RWPE1 (cell line): ENCODE data around the gene GLI1.

Source experiments
- CTCF ChIA-PET: fragments of 350-600 bp; sonication (Branson Sonifier 250); formaldehyde crosslinking; extraction: SDS; loops from one replicate; lab custom pipeline; 2021; lab: Yijun Ruan, JAX
- POLR2A ChIA-PET: fragments of 400-600 bp; formaldehyde crosslinking; extraction: SDS; loops from one replicate; lab custom pipeline; 2020; ENCODE audit warnings: antibody characterized with exemption; ENCODE audit not compliant: low non-redundant PET; lab: Yijun Ruan, JAX
- DNase-seq: peaks from one replicate; pipeline ENCODE4 v3.0.0; 2012; ENCODE audit warnings: low spot score
- H3K27ac ChIP-seq: fragments of 450-650 bp; 2 replicates; pipeline ENCODE4 v1.5.1; 2017
- TF ChIP-seq, protein P1 (sequence below): fragments of 450-650 bp; conservative IDR thresholded peaks from 2 replicates; pipeline ENCODE4 v1.5.1; 2017; ENCODE audit warnings: low read depth, mild to moderate bottlenecking

Gene GLI1

DNA sequence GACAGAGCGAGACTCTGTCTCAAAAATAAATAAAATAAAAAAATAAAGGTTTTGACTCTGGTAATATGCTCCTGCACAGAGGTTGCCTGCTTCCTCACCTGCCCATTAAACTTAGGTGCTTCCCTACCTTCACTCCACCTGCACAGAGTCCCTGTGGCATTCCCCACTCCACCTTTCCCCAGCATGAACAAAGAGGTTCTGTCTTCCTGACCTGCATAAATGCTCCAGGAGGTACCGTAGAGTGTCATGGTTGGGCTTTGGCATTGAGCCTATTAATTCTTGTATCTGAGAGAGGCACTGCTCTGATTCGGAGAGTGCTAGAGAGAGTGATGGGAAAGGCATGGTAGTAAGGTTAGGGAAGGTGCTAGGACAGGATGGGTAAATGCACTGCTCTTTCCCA is 13.8 kb downstream of the GLI1 start:
- CTCF ChIA-PET: interaction anchor here (2.0 kb wide), 1 partner anchor 11 kb away, joined by 12 read pairs; no protein-coding TSS in a partner anchor
- no peak overlapping the region for H3K27ac ChIP-seq
- no peak for DNase-seq
- POLR2A ChIA-PET: no interaction called here
- TF ChIP-seq, protein P1, sequence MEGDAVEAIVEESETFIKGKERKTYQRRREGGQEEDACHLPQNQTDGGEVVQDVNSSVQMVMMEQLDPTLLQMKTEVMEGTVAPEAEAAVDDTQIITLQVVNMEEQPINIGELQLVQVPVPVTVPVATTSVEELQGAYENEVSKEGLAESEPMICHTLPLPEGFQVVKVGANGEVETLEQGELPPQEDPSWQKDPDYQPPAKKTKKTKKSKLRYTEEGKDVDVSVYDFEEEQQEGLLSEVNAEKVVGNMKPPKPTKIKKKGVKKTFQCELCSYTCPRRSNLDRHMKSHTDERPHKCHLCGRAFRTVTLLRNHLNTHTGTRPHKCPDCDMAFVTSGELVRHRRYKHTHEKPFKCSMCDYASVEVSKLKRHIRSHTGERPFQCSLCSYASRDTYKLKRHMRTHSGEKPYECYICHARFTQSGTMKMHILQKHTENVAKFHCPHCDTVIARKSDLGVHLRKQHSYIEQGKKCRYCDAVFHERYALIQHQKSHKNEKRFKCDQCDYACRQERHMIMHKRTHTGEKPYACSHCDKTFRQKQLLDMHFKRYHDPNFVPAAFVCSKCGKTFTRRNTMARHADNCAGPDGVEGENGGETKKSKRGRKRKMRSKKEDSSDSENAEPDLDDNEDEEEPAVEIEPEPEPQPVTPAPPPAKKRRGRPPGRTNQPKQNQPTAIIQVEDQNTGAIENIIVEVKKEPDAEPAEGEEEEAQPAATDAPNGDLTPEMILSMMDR: no peak

DNA sequence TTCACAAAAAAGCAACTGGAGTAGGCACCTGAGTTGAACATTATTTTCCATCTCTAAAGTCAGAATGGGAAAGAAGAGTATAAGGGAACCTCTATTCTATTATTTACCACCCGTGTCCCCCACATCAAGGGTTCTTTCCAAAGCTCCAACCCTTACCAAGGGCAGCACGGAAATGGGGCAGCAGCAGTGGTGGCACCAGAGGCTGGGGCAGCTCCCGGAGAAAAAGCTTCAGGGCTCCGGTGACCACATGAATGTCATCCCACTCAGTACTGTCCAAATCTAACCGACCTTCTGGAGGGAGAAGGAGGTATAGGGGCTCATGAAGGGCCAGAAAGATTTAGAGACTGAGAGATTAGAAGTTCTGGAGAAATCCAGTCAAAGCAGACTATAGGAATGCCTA is 14.3 kb downstream of the GLI1 start:
- POLR2A ChIA-PET: no interaction called here
- H3K27ac ChIP-seq: no peak overlapping the region
- CTCF ChIA-PET: interaction anchor here (0.7 to 2.0 kb wide), 3 partner anchors 11 to 252 kb away, joined by 3 to 12 read pairs (median 4); no protein-coding TSS in a partner anchor
- DNase-seq: no peak
- TF ChIP-seq, protein P1: no peak

DNA sequence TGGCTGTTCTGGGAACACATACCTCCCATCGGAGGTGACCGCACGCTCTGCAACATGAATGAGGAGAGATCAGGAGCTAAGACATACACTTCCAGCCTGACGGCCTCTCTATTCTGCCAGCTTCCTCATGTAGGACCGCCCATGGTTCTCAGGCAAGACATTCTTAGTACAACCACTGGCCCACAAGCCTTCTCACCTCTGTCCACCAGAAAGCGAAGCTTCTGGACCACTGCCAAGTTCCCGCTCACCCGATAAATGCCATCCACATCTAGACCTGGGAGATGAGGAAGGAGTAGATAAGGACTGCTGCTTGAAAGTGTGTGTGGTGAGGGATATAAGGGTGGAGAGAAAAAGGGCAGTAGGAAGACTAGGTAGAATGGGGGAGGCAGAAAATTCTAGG is 14.8 kb downstream of the GLI1 start:
- no peak for DNase-seq
- CTCF ChIA-PET: interaction anchor here (0.7 to 2.0 kb wide), 3 partner anchors 12 to 252 kb away, joined by 3 to 12 read pairs (median 4); no protein-coding TSS in a partner anchor
- TF ChIP-seq, protein P1: no peak
- H3K27ac ChIP-seq: no peak overlapping the region
- POLR2A ChIA-PET: no interaction called here

DNA sequence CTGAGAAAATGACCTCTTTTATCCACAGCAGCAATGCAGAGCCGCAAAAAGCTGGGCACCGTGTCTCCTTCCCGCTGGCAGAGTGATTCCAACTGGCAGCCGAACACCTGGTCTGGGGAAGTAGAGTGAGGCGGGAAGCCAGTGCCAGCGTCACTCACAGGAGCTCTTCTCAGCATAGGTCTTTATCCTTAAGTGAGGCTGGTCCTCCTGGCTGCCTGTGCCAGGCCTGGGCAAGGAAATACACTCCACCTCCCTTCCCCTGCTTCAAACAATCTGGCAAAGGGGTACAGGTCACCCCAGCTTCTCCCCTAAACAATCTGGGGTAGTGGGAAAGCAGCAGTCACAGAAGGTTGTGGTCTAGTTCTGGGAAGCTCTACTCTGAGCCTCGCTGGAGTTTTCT is 15.3 kb downstream of the GLI1 start:
- CTCF ChIA-PET: interaction anchor here (0.6 to 2.0 kb wide), 4 partner anchors 12 to 262 kb away, joined by 4 to 12 read pairs (median 4); no protein-coding TSS in a partner anchor
- TF ChIP-seq, protein P1: no peak
- H3K27ac ChIP-seq: no peak overlapping the region
- no peak for DNase-seq
- POLR2A ChIA-PET: no interaction called here

DNA sequence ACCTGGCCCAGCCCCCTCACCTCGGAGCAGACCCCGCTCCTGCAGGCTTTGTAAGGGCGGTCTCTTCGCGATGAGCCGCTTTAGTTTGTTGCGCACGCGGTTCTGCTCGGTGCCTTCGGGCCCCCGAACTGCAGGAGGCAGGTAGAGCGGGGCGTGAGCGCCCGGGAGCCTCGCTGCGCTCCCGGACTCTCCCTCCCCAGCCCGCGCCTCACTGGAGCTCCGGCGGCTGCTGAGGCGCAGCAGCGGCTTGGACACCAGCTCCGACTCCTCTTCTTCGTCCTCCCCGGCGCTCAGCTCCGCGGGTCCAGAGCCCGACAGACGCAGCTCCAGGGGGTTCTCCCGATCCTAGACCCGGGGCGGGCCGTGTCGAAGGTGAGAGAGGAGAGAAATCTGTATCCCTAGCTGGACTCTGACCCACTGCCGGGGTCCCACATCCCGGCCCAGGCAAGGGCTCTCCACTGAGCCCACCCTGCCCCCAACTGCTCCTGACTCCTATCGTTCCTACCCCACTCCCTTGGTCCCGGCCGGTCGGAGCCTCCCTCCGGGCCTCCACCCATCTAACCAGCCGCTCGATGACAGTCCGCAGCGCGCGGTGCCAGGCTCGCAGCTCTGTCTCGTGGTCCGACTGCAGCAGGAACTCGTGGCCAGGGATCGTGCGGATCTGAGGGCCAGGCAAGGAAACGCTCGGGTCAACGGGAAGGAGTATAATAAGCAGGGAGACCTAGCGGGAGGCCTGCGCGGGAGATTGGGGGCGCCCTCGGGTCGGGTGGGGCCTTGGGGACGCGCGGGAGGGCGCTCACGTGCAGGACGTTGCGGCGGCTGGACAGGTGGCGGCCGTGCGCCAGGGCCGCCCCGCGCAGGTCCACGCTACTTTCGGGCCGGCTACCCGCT is 15.9 kb downstream of the GLI1 start:
- TF ChIP-seq, protein P1: no peak
- ChIA-PET CTCF (interaction anchor here (0.6 to 2.0 kb wide), 4 partner anchors 13 to 398 kb away, joined by 3 to 12 read pairs (median 4); no protein-coding TSS in a partner anchor), POLR2A (interaction anchor here (0.6 kb wide), 1 partner anchor 15 kb away, joined by 7 read pairs; no protein-coding TSS in a partner anchor)
- no peak overlapping the region for H3K27ac ChIP-seq
- no peak for DNase-seq

DNA sequence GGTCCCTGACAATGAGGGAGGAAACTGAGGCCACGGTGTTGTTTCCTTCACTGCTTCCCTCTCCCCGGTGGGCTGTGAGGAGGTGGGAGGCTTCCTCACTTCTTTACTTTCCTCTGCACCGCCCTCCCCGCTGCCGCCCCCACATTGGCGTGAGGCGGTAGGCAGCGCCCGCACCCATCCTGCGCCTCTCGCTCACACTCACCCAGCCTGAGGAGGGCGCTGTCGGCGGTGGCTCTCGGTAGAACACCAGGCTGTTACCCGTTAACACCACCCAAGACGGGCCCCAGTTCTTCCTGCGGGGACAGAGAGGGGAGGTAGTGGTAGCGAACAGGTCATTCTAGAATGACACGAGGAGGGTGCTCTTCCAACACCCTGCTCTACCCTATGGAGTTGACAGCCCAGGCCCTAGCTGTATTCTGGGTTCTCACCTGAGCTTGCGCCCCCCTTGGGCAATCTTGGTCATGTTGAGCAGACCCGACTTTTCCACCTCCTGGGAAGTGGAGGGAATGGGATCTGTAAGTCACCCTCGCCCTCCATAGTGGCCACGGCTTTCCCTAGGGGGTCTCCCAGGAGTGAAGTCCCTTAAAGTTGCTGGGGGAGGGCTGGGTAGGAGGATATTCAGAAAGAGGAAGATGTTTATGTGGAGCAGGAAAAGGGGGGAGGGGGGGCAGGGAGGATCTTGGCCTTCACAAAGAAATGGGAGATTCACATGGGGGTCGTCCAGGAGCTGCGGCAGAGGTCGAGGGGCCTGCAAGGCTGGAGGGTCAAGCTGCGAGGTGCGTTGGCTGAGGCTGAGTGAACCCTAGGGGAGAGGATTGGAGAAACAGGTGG is 16.8 kb downstream of the GLI1 start:
- H3K27ac ChIP-seq: no peak overlapping the region
- no peak for DNase-seq
- TF ChIP-seq, protein P1: no peak
- ChIA-PET CTCF (interaction anchor here (0.5 to 1.0 kb wide), 3 partner anchors 14 to 1008 kb away, joined by 3 read pairs; partner anchors contain the start of gene SPRYD4), POLR2A (interaction anchor here (0.6 kb wide), 1 partner anchor 14 kb away, joined by 7 read pairs; no protein-coding TSS in a partner anchor)
